OCI-LY1 (cell line): ENCODE data around the gene PTPRT.

Experiments used
- H2AFZ ChIP-seq: fragments of 200-600 bp; sonication (generic), shearing (Covaris generic); 2 replicates; pipeline ENCODE4 v1.6.0; 2014; ENCODE audit warnings: antibody characterized with exemption, mild to moderate bottlenecking, low read length
- H3F3A ChIP-seq: fragments of 200-600 bp; sonication (generic), shearing (Covaris generic); 2 replicates; pipeline ENCODE4 v1.6.0; 2014; ENCODE audit warnings: mild to moderate bottlenecking, antibody characterized with exemption, low read length, moderate library complexity; ENCODE audit not compliant: insufficient read depth
- H3K27ac ChIP-seq: fragments of 200-600 bp; sonication (generic); 2 replicates; pipeline ENCODE4 v1.5.1; 2014; ENCODE audit warnings: low read length, mixed run types, mild to moderate bottlenecking, low read depth; ENCODE audit not compliant: poor library complexity, severe bottlenecking
- H3K27me3 ChIP-seq: fragments of 200-600 bp; sonication (generic); 2 replicates; pipeline ENCODE4 v1.6.0; 2014; ENCODE audit warnings: antibody characterized with exemption, mild to moderate bottlenecking, low read length, moderate library complexity; ENCODE audit not compliant: insufficient read depth
- H3K36me3 ChIP-seq: fragments of 200-600 bp; sonication (generic); 2 replicates; pipeline ENCODE4 v1.6.1; 2014; ENCODE audit warnings: mild to moderate bottlenecking, antibody characterized with exemption, low read length, moderate library complexity, mixed read lengths; ENCODE audit not compliant: insufficient read depth
- H3K4me1 ChIP-seq: fragments of 200-600 bp; sonication (generic); 2 replicates; pipeline ENCODE4 v1.5.1; 2014; ENCODE audit warnings: mild to moderate bottlenecking, low read length, moderate library complexity; ENCODE audit not compliant: insufficient read depth, severe bottlenecking
- H3K4me2 ChIP-seq: fragments of 200-600 bp; sonication (generic), shearing (Covaris generic); 2 replicates; pipeline ENCODE4 v1.6.1; 2014; ENCODE audit warnings: low read length
- H3K4me3 ChIP-seq: fragments of 200-600 bp; sonication (generic); 2 replicates; pipeline ENCODE4 v1.5.1; 2014; ENCODE audit warnings: low read length, low read depth, mild to moderate bottlenecking, mixed read lengths; ENCODE audit not compliant: poor library complexity, severe bottlenecking
- H3K79me2 ChIP-seq: fragments of 200-600 bp; shearing (Covaris generic); 2 replicates; pipeline ENCODE4 v1.6.1; 2016; ENCODE audit warnings: mixed run types, low read length, mixed read lengths; ENCODE audit not compliant: insufficient read depth
- H3K9ac ChIP-seq: fragments of 200-600 bp; sonication (generic), shearing (Covaris generic); 2 replicates; pipeline ENCODE4 v1.6.1; 2014; ENCODE audit warnings: mild to moderate bottlenecking, low read length, mixed read lengths
- H3K9me2 ChIP-seq: fragments of 200-600 bp; sonication (generic), shearing (Covaris generic); 2 replicates; pipeline ENCODE4 v1.6.1; 2014; ENCODE audit warnings: low read depth, mild to moderate bottlenecking, low read length, mixed read lengths
- H3K9me3 ChIP-seq: fragments of 200-600 bp; shearing (Covaris generic); 2 replicates; pipeline ENCODE4 v1.6.1; 2014; ENCODE audit warnings: low read length, mixed read lengths
- H4K20me1 ChIP-seq: fragments of 200-600 bp; sonication (generic), shearing (Covaris generic); 2 replicates; pipeline ENCODE4 v1.6.0; 2016; ENCODE audit warnings: mild to moderate bottlenecking, low read length; ENCODE audit not compliant: insufficient read depth
- EZH2 ChIP-seq: fragments of 200-600 bp; sonication (generic), shearing (Covaris generic); IDR thresholded peaks from 2 replicates; pipeline ENCODE4 v1.8.0; 2017; ENCODE audit warnings: borderline replicate concordance, mixed run types, mild to moderate bottlenecking, antibody characterized with exemption, low read length, moderate library complexity, mixed read lengths
- TF ChIP-seq, protein P1 (sequence below): fragments of 200-600 bp; sonication (generic), shearing (Covaris generic); IDR thresholded peaks from 2 replicates; pipeline ENCODE4 v1.5.1; 2017; ENCODE audit warnings: mild to moderate bottlenecking, antibody characterized with exemption, low read length, moderate library complexity, mixed read lengths

PTPRT gene

GRCh38 chr20:42700372-42700771 is 489.3 kb downstream of the PTPRT start:
- H3K36me3 ChIP-seq = no peaks in the 10 kb centered on the region; the same call in 1 of the 2 replicates
- no peak overlapping the region for H3K9ac ChIP-seq
- H3K4me1 ChIP-seq = peaks cover 26% of the 10 kb centered on the region
- no peaks in the 10 kb centered on the region for H4K20me1 ChIP-seq
- H3K79me2 ChIP-seq = no peaks in the 10 kb centered on the region
- H3F3A ChIP-seq = no peaks in the 10 kb centered on the region
- H3K9me3 ChIP-seq = peaks cover 5% of the 10 kb centered on the region; the same call in 1 of the 2 replicates
- no peaks in the 10 kb centered on the region for H3K27me3 ChIP-seq
- TF ChIP-seq, protein P1, sequence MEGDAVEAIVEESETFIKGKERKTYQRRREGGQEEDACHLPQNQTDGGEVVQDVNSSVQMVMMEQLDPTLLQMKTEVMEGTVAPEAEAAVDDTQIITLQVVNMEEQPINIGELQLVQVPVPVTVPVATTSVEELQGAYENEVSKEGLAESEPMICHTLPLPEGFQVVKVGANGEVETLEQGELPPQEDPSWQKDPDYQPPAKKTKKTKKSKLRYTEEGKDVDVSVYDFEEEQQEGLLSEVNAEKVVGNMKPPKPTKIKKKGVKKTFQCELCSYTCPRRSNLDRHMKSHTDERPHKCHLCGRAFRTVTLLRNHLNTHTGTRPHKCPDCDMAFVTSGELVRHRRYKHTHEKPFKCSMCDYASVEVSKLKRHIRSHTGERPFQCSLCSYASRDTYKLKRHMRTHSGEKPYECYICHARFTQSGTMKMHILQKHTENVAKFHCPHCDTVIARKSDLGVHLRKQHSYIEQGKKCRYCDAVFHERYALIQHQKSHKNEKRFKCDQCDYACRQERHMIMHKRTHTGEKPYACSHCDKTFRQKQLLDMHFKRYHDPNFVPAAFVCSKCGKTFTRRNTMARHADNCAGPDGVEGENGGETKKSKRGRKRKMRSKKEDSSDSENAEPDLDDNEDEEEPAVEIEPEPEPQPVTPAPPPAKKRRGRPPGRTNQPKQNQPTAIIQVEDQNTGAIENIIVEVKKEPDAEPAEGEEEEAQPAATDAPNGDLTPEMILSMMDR = no peak
- TF ChIP-seq EZH2 = no peak
- no peak overlapping the region for H2AFZ ChIP-seq
- no peak overlapping the region for H3K4me3 ChIP-seq
- no peak overlapping the region for H3K4me2 ChIP-seq
- no peaks in the 10 kb centered on the region for H3K9me2 ChIP-seq
- H3K27ac ChIP-seq = no peak overlapping the region

DNA sequence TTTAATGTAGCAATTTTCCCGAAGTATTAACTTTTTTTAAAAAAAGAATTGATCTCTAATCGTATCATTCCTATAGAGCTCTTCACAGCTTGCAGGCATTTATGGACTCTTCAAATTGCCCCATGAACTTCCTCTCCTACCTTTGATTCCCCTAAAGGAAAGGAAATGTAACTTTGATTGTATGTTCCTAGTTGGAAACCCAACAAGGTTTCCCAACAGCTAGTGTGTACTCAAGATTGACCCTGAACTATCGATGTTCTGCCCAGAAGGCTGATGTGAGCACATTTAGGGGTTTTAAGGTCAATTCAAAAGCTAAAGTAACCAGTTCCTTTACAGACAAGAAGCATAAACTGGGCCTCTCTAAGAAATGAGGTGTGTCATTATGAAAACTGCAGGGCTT is 491.7 kb downstream of the PTPRT start:
- no peak overlapping the region for H3K9ac ChIP-seq
- H3K36me3 ChIP-seq = no peaks in the 10 kb centered on the region; the same call in 1 of the 2 replicates
- no peaks in the 10 kb centered on the region for H3K27me3 ChIP-seq
- peaks cover under 1% of the 10 kb centered on the region; the same call in 1 of the 2 replicates for H3K9me3 ChIP-seq
- H3K79me2 ChIP-seq = no peaks in the 10 kb centered on the region
- H3K4me1 ChIP-seq = peaks cover 18% of the 10 kb centered on the region
- no peak overlapping the region for H3K27ac ChIP-seq
- H2AFZ ChIP-seq = no peak overlapping the region
- no peak overlapping the region for H3K4me2 ChIP-seq
- no peaks in the 10 kb centered on the region for H3K9me2 ChIP-seq
- no peaks in the 10 kb centered on the region for H4K20me1 ChIP-seq
- H3K4me3 ChIP-seq = no peak overlapping the region
- no peaks in the 10 kb centered on the region for H3F3A ChIP-seq
- TF ChIP-seq, protein P1 = no peak
- TF ChIP-seq EZH2 = no peak

- Histone ChIP-seq H3K4me2 (no peak overlapping the region), H3K79me2 (no peaks in the 10 kb centered on the region), H4K20me1 (no peaks in the 10 kb centered on the region), H3K9me3 (0 out of 2 replicates have a peak, but pooled peaks cover 3% of the 10 kb centered on the region), H3K4me3 (no peak overlapping the region), H3K27ac (no peak overlapping the region), H2AFZ (no peak overlapping the region), H3K9me2 (no peaks in the 10 kb centered on the region), H3F3A (no peaks in the 10 kb centered on the region), H3K27me3 (no peaks in the 10 kb centered on the region; the same call in 1 of the 2 replicates), H3K36me3 (no peaks in the 10 kb centered on the region), H3K9ac (no peak overlapping the region), H3K4me1 (no peaks in the 10 kb centered on the region)
- TF ChIP-seq EZH2 = no peak
- TF ChIP-seq, protein P1 = no peak
Measured at GRCh38 chr20:42690842-42691437, 498.8 kb downstream of the PTPRT start.
